Caco-2 (cell line): Measurements from ENCODE around the gene CHCHD1. TPM values are rescaled to one million over a fixed set of nuclear protein-coding genes. Genes with fewer than 3 reads are reported as not detected.
"Not testable (repeated sequence)": the region's sequence is repeated elsewhere in the genome, so short reads cannot be mapped to it uniquely, and the experiment has no call there.

ENCODE experiments used
- BruUV-seq: library from RNA; stranded (reverse); fragments of 400-500 nt; replicated peaks from 2 replicates; lab custom pipeline; 2021; lab: Mats Ljungman, UMichigan
- CTCF ChIA-PET: fragments of 300-600 bp; sonication (Branson Sonifier 250); formaldehyde crosslinking; loops from one replicate; lab custom pipeline; 2022; ENCODE audit warnings: antibody characterized with exemption; lab: Charles Lee
- POLR2A ChIA-PET: fragments of 300-600 bp; sonication (Branson Sonifier 250); formaldehyde crosslinking; loops from one replicate; lab custom pipeline; 2022; ENCODE audit warnings: antibody characterized with exemption; lab: Charles Lee
- DNase-seq, 2 experiments: peaks; one replicate each; pipeline versions ENCODE4 v3.0.0 to v3.0.0-alpha.2; 2020 to 2022
- H3K27me3 ChIP-seq: replicated peaks from 2 replicates; pipeline ENCODE4 v1.6.0; 2011; ENCODE audit warnings: low read length; ENCODE audit not compliant: control insufficient read depth, insufficient read depth
- H3K36me3 ChIP-seq: 2 replicates; pipeline ENCODE4 v1.5.1; 2011; ENCODE audit warnings: low read length; ENCODE audit not compliant: control insufficient read depth, insufficient read depth
- H3K4me1 ChIP-seq: fragments of 250-450 bp; sonication (Bioruptor Pico); 2 replicates; pipeline ENCODE4 v1.5.1; 2020; ENCODE audit warnings: mild to moderate bottlenecking
- H3K4me3 ChIP-seq: 2 replicates; pipeline ENCODE4 v1.5.1; 2011; ENCODE audit warnings: low read depth, mild to moderate bottlenecking, control low read depth, low read length
- H3K9me3 ChIP-seq: fragments of 250-450 bp; sonication (Bioruptor Pico); 2 replicates; pipeline ENCODE4 v1.5.1; 2020; ENCODE audit warnings: mild to moderate bottlenecking, moderate library complexity
- H3K27ac Mint-ChIP-seq: one replicate; pipeline ENCODE4 v1.8.0; 2022; ENCODE audit warnings: mixed read lengths; ENCODE audit not compliant: unreplicated experiment
- H3K27me3 Mint-ChIP-seq: one replicate; pipeline ENCODE4 v1.8.0; 2022; ENCODE audit warnings: mixed read lengths; ENCODE audit not compliant: insufficient read depth, unreplicated experiment
- H3K36me3 Mint-ChIP-seq: one replicate; pipeline ENCODE4 v1.8.0; 2022; ENCODE audit warnings: mild to moderate bottlenecking, mixed read lengths; ENCODE audit not compliant: insufficient read depth, unreplicated experiment
- H3K4me1 Mint-ChIP-seq: one replicate; pipeline ENCODE4 v1.8.0; 2022; ENCODE audit warnings: low read depth, mixed read lengths; ENCODE audit not compliant: unreplicated experiment
- H3K4me3 Mint-ChIP-seq: one replicate; pipeline ENCODE4 v1.8.0; 2022; ENCODE audit warnings: mild to moderate bottlenecking, moderate library complexity, mixed read lengths; ENCODE audit not compliant: unreplicated experiment
- H3K9me3 Mint-ChIP-seq: one replicate; pipeline ENCODE4 v1.8.0; 2022; ENCODE audit warnings: mixed read lengths; ENCODE audit not compliant: unreplicated experiment
- CTCF ChIP-seq, 2 experiments: fragments of 200-600 bp in 1 of 2; IDR thresholded peaks; 1 replicate in 1 of 2; 2 replicates in 1 of 2; pipeline versions ENCODE4 v1.5.1 to v1.8.0; 2011 to 2022; ENCODE audit warnings: antibody characterized with exemption in 1 of 2, control low read depth in 1 of 2, inconsistent platforms in 1 of 2, low read depth in 1 of 2, low read length in 1 of 2, mild to moderate bottlenecking in 1 of 2, moderate library complexity in 1 of 2; ENCODE audit not compliant: insufficient read depth in 1 of 2, severe bottlenecking in 1 of 2, unreplicated experiment in 1 of 2
- intact Hi-C: fragments of 100-400 bp; cut with micrococcal nuclease; formaldehyde crosslinking; loops from one replicate; pipeline ENCODE4 v1.10.0; 2022; ENCODE audit not compliant: unreplicated experiment
- total RNA-seq: library from RNA; stranded (reverse); gene quantifications from 2 replicates; pipeline ENCODE4 v1.2.3, GENCODE V29; 2022

Gene CHCHD1
- total RNA-seq, 1 experiment from 2014 or later: 44.1 TPM

GRCh38 chr10:73791871-73792400 is 10.1 kb downstream of the CHCHD1 start:
- TF ChIP-seq CTCF (IDR thresholded peaks at IDR 0.05; ENCODE audit: insufficient read depth in 1 of 2, low read depth in 1 of 2, low read length in 1 of 2, severe bottlenecking in 1 of 2, unreplicated experiment in 1 of 2): no peak
- Mint-ChIP-seq H3K9me3 (no peaks in the 10 kb centered on the region), H3K4me1 (no peaks in the 10 kb centered on the region), H3K27ac (no peak overlapping the region), H3K36me3 (peaks cover 67% of the 10 kb centered on the region), H3K27me3 (no peaks in the 10 kb centered on the region), H3K4me3 (no peak overlapping the region)
- no peak for DNase-seq
- H3K4me1 ChIP-seq: no peaks in the 10 kb centered on the region
- H3K36me3 ChIP-seq: peaks cover 1% of the 10 kb centered on the region
- H3K9me3 ChIP-seq: no peaks in the 10 kb centered on the region
- CTCF ChIA-PET: no interaction called here
- no peak overlapping the region for H3K4me3 ChIP-seq
- H3K27me3 ChIP-seq: no peaks in the 10 kb centered on the region
- no TSS peak for BruUV-seq
- POLR2A ChIA-PET: no interaction called here
- intact Hi-C loops: no loop called here

GRCh38 chr10:73793456-73793855 is 11.6 kb downstream of the CHCHD1 start:
- Histone ChIP-seq H3K27me3 (no peaks in the 10 kb centered on the region), H3K4me3 (no peak overlapping the region), H3K9me3 (no peaks in the 10 kb centered on the region), H3K4me1 (no peaks in the 10 kb centered on the region), H3K36me3 (peaks cover 1% of the 10 kb centered on the region)
- no peak for DNase-seq
- Mint-ChIP-seq H3K27ac (no peak overlapping the region), H3K9me3 (no peaks in the 10 kb centered on the region), H3K36me3 (peaks cover 81% of the 10 kb centered on the region), H3K4me3 (no peak overlapping the region), H3K27me3 (no peaks in the 10 kb centered on the region), H3K4me1 (no peaks in the 10 kb centered on the region)
- intact Hi-C loops: no loop called here
- TF ChIP-seq CTCF (IDR thresholded peaks at IDR 0.05; ENCODE audit: insufficient read depth in 1 of 2, low read depth in 1 of 2, low read length in 1 of 2, severe bottlenecking in 1 of 2, unreplicated experiment in 1 of 2): no peak
- ChIA-PET POLR2A (no interaction called here), CTCF (no interaction called here)
- no TSS peak for BruUV-seq

- H3K4me3 Mint-ChIP-seq, BruUV-seq, H3K36me3 ChIP-seq, POLR2A ChIA-PET, H3K27ac Mint-ChIP-seq, H3K9me3 ChIP-seq, H3K27me3 ChIP-seq, H3K4me3 ChIP-seq, DNase-seq, H3K27me3 Mint-ChIP-seq, H3K4me1 ChIP-seq, H3K4me1 Mint-ChIP-seq, H3K9me3 Mint-ChIP-seq, CTCF ChIA-PET, intact Hi-C loops: not testable (repeated sequence)
- H3K36me3 Mint-ChIP-seq: peaks cover 86% of the 10 kb centered on the region
These were observed 13.6 kb downstream of the CHCHD1 start for GRCh38 chr10:73795491-73795890.

GRCh38 chr10:73796035-73796434 is 14.2 kb downstream of the CHCHD1 start:
- intact Hi-C loops: not testable (repeated sequence)
- H3K36me3 Mint-ChIP-seq: peaks cover 84% of the 10 kb centered on the region

More at GRCh38 chr10:73796035-73796434, 14.2 kb downstream of the CHCHD1 start:
- H3K4me3 Mint-ChIP-seq, H3K27me3 ChIP-seq, H3K27me3 Mint-ChIP-seq, POLR2A ChIA-PET, CTCF ChIA-PET, DNase-seq, H3K9me3 Mint-ChIP-seq, H3K4me1 Mint-ChIP-seq, H3K27ac Mint-ChIP-seq, H3K36me3 ChIP-seq, H3K4me1 ChIP-seq, H3K4me3 ChIP-seq, BruUV-seq, H3K9me3 ChIP-seq: not testable (repeated sequence)
